Peyer's patch (tissue), 4 donors: ENCODE data around the gene AP5B1.
A peak's percentile ranks its signal among the peaks of the same experiment; 100 is the strongest.

Experiments used
- CTCF ChIP-seq, 6 experiments: fragments of 450-650 bp in 4 of 6; fragments of 200-600 bp in 2 of 6; sonication (generic) in 1 of 6; IDR thresholded peaks; one replicate each; pipeline ENCODE4 v1.5.1; 2017 to 2019; ENCODE audit warnings: antibody characterized with exemption in 6 of 6, mild to moderate bottlenecking in 3 of 6, moderate library complexity in 1 of 6
- POLR2A ChIP-seq, 2 donors: fragments of 450-650 bp; IDR thresholded peaks; one replicate each; pipeline ENCODE4 v1.5.1; 2017; ENCODE audit warnings: antibody characterized with exemption in 2 of 2, mild to moderate bottlenecking in 2 of 2, moderate library complexity in 2 of 2

- TF ChIP-seq CTCF (IDR thresholded peaks at IDR 0.05) = peak in 5 of 6 experiments; percentile 25 to 60 (median 45)
- no peak for TF ChIP-seq POLR2A (IDR thresholded peaks at IDR 0.05)
Observed at GRCh38 chr11:65781152-65781961, 581 bp upstream of the AP5B1 start.
